GM18526 (cell line): ENCODE measurements around the gene ST8SIA5.

ENCODE experiments used
- POLR2A ChIP-seq: IDR thresholded peaks from 3 replicates; pipeline ENCODE4 v1.6.1; 2011; ENCODE audit not compliant: insufficient read length; ENCODE audit errors: extremely low read depth

The ST8SIA5 gene

GRCh38 chr18:46754661-46755292 lies 2.1 kb downstream of the ST8SIA5 start:
- no peak for TF ChIP-seq POLR2A

GRCh38 chr18:46754188-46754587 lies 2.7 kb downstream of the ST8SIA5 start:
- TF ChIP-seq POLR2A = no peak

GRCh38 chr18:46751882-46752281 lies 5.0 kb downstream of the ST8SIA5 start:
- TF ChIP-seq POLR2A = no peak

GRCh38 chr18:46750626-46751025 lies 6.2 kb downstream of the ST8SIA5 start:
- TF ChIP-seq POLR2A = no peak

DNA sequence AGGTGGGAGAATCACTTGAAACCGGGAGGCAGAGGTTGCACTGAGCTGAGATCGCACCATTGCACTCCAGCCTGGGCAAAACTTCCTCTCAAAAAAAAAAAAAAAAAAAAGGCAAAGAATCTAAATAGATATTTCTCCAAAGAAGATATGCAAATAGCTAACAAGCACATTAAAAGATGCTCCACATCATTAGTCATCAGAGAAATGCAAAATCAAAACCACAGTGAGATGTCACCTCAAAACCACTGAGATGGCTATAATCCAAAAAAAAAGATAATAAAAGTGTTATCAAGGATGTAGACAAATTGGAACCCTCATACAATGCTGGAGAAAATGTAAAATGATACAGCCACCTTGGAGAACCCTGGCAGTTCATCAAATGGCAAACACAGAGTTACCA lies 8.4 kb downstream of the ST8SIA5 start:
- no peak for TF ChIP-seq POLR2A

DNA sequence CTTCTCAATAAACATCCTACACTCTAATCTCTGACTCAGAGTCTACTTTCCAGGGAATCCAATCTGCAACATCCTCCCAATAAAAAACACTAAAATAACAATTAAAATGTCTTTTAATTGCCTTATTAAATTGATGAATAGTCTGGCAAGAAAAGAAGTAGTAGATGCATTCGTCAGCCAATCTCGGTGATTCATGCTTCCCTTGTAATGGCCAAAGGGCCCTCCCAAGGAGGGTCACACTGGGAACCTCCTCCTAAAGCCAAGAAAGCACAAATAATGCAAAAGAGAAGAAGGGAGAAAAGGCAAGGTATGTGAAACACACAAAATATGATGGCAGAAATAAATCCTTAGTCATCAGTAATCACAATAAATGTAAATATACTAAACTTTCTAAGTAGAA lies 16.8 kb downstream of the ST8SIA5 start:
- no peak for TF ChIP-seq POLR2A

DNA sequence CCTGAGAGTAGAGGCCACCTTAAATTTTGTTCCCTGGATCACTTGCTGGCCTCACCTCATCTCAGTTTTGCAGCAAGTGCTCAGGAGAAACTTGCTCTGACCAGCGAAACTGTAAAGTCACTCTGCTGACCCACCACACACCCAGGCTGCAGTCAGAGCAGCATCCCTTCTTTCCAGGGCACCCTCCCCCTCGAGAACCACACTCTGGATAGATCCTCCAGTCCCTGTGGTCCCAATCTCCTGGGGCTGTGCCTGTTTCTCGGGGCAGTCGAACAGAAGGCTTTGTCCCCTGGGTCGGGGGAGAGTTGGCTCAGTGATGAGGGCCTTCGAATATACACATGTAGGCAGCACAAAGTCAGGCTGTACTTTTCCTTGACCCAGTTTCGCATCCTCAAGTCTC lies 18.4 kb downstream of the ST8SIA5 start:
- TF ChIP-seq POLR2A = no peak

DNA sequence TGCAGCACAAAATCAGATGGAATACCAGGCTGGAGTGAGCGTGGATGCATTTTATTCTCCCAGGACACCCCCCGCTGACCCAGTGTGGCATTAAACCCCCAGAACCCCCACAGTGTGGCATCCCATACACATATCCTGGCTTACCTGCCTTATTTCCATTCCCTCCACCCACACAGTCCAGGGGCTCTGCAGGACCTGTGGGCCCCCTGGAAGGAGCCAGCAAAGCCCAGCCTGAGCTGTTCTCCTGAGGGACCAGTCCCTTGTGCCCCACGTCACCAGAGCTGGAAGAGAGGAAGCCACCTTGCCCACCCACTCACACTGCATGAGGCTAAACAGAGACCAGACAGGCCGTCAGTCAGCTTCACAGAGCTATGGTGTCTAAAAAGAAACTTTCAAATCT lies 20.1 kb downstream of the ST8SIA5 start:
- no peak for TF ChIP-seq POLR2A

DNA sequence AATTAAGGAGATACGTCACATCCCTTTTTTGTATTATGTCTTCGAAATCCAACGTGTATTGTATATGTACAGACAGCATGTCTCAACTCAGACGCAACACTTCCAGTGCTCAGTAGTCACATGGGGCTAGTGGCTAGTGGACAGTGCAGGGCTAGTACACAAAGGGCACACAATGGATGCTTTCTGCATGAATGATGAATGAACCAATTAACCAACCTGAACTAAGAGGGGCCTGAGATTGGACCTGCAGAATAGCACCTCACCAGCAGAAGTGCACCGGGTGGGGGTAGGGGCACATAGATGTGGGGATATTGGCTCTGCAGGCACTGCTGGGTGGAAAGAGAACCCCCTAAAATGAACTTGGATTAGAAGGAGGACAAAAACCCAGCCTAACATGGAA lies 20.7 kb downstream of the ST8SIA5 start:
- TF ChIP-seq POLR2A = no peak

DNA sequence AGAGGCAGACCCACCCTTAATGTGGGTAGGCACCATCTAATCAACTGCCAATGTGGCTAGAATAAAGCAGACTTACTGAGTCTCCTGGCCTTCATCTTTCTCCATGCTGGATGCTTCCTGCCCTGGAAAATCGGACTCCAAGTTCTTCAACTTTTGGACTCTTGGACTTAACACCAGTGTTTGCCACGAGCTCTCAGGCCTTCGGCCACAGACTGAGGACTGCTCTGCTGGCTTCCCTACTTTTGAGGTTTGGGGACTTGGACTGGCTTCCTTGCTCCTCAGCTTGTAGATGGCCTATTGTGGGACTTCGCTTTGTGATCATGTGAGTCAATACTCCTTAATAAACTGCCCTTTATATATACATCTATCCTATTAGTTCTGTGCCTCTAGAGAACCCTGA lies 21.9 kb downstream of the ST8SIA5 start:
- no peak for TF ChIP-seq POLR2A

GRCh38 chr18:46733872-46734271 lies 23.0 kb downstream of the ST8SIA5 start:
- TF ChIP-seq POLR2A = no peak

GRCh38 chr18:46732801-46733200 lies 24.1 kb downstream of the ST8SIA5 start:
- TF ChIP-seq POLR2A = no peak

DNA sequence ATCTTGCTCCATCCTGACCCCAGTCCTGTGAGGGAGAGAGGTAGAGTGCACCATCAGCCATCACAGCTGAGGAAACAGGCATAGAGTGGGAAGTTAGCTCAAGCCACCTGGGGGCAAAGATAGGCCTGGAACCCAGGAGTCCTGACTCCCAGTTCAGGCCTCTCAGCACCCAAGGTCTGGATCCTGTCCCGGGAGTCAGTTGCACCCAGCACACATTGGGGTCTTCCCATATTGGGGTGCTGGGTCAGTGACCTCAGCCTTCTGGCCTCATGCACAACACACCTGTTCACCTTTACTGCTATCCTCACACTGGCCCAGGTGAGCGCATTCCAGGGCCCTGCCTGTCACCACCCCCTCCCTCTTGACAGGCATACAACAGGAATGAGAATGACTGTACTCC lies 24.7 kb downstream of the ST8SIA5 start:
- TF ChIP-seq POLR2A = no peak

- no peak for TF ChIP-seq POLR2A
Observed at GRCh38 chr18:46731316-46731715, 25.5 kb downstream of the ST8SIA5 start.

DNA sequence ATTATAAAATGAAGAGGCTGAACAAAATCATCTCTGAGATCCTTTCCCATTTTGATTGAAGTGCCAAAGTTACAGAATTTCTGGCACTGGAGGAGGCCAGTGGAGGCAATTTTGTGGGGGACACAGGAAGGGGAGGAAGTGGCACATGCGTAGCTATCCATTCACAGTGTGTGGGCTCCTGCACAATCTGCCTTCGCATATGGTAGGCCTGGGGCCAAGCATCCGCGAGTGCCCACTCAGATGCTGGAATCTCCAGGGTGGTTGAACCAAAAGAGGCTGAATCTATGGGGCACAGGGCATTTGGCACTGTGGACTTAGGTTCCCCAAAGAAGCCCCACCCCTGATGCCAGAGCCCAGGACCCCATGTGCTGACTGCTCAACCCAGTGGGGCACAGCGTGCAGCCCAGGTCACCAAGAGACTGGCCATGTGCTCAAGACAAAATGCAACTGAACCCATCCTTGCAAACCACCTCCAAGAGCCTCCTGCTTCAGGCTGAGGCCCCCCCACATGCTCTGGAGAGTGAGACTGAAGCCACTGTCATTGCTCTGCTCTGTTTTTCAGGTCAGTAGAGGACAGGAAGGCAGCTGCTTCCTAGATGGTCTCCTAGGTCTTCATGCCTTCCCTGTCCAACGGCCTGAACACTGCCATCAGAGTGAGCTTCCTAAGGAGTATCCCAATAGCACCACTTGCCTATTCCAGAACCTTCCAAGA lies 28.5 kb downstream of the ST8SIA5 start:
- no peak for TF ChIP-seq POLR2A

DNA sequence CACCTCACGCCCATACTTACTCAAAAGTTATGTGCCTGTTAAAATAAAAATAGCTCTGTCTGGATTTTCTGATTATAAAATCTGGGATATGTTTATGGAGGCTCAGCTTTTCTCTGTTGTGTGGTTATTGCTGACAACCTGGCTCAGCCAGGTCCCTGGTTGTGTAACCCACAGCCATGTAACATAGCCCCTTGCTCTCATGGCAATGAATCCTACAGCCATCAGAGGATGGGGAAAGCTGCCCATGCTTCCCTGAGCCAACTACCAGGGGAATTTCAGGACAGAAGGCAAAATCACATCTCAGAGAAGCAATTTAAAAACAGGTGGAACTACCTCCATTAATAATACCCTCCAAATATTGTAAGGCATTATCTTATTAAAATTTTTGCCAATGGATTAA lies 29.7 kb downstream of the ST8SIA5 start:
- no peak for TF ChIP-seq POLR2A

GRCh38 chr18:46725310-46725709 lies 31.5 kb downstream of the ST8SIA5 start:
- no peak for TF ChIP-seq POLR2A
